IMR-90 (cell line): ENCODE data around the gene MYBPHL. TPM values are rescaled to one million over a fixed set of nuclear protein-coding genes. Genes with fewer than 3 reads are reported as not detected.

Source experiments
- ATAC-seq: fragments of 200-7000 bp; cut with Tn5 transposase; 2 replicates; pipeline ENCODE4 v1.9.1; 2020; ENCODE audit warnings: low read depth, mild to moderate bottlenecking, moderate library complexity
- BruUV-seq: library from RNA; stranded (reverse); fragments of 400-500 nt; replicated peaks from 2 replicates; lab custom pipeline; 2021; lab: Mats Ljungman, UMichigan
- CTCF ChIA-PET: fragments of 300-600 bp; formaldehyde crosslinking; extraction: SDS; loops from one replicate; lab custom pipeline; 2021; ENCODE audit warnings: antibody characterized with exemption; lab: Yijun Ruan, JAX
- POLR2A ChIA-PET: fragments of 300-600 bp; sonication (Branson Sonifier 250); formaldehyde crosslinking; loops from one replicate; lab custom pipeline; 2022; ENCODE audit warnings: antibody characterized with exemption; ENCODE audit not compliant: unreplicated experiment; lab: Charles Lee
- DNase-seq: peaks from one replicate; pipeline ENCODE4 v3.0.0; 2013
- H2AFZ ChIP-seq: replicated peaks from 2 replicates; pipeline ENCODE3; 2013; ENCODE audit warnings: low read length, mild to moderate bottlenecking; ENCODE audit not compliant: poor library complexity
- H2AK5ac ChIP-seq: 2 replicates; pipeline ENCODE4 v1.6.1; 2013; ENCODE audit warnings: low read depth, low read length, inconsistent platforms
- H2AK9ac ChIP-seq: replicated peaks from 2 replicates; pipeline ENCODE3; 2013; ENCODE audit warnings: mild to moderate bottlenecking, low read depth, low read length, moderate library complexity; ENCODE audit not compliant: poor library complexity
- H2BK120ac ChIP-seq: 2 replicates; pipeline ENCODE4 v1.6.1; 2013; ENCODE audit warnings: low read depth, low read length, inconsistent platforms
- H2BK15ac ChIP-seq: 3 replicates; pipeline ENCODE4 v1.6.1; 2013; ENCODE audit warnings: low read depth, low read length, inconsistent platforms
- H2BK20ac ChIP-seq: 2 replicates; pipeline ENCODE4 v1.6.1; 2013; ENCODE audit warnings: low read depth, mild to moderate bottlenecking, inconsistent platforms, low read length, moderate library complexity
- H2BK5ac ChIP-seq: 2 replicates; pipeline ENCODE4 v1.6.1; 2013; ENCODE audit warnings: mild to moderate bottlenecking, low read depth, low read length, inconsistent platforms; ENCODE audit not compliant: poor library complexity, severe bottlenecking
- H3K14ac ChIP-seq: replicated peaks from 2 replicates; pipeline ENCODE4 v1.6.1; 2013; ENCODE audit warnings: low read depth, low read length, inconsistent platforms
- H3K18ac ChIP-seq: 2 replicates; pipeline ENCODE4 v1.6.1; 2013; ENCODE audit warnings: low read depth, low read length, control low read depth
- H3K23ac ChIP-seq: 2 replicates; pipeline ENCODE4 v1.6.1; 2013; ENCODE audit warnings: low read depth, low read length, inconsistent platforms
- H3K27ac ChIP-seq: 2 replicates; pipeline ENCODE4 v1.5.1; 2013; ENCODE audit warnings: mild to moderate bottlenecking, control low read depth, low read length; ENCODE audit not compliant: insufficient read depth
- H3K27me3 ChIP-seq: 2 replicates; pipeline ENCODE4 v1.6.1; 2013; ENCODE audit warnings: low read length; ENCODE audit not compliant: control insufficient read depth, insufficient read depth
- H3K36me3 ChIP-seq: 2 replicates; pipeline ENCODE4 v1.6.1; 2013; ENCODE audit warnings: low read length, mixed read lengths; ENCODE audit not compliant: control insufficient read depth, insufficient read depth
- H3K4ac ChIP-seq: 2 replicates; pipeline ENCODE4 v1.6.1; 2013; ENCODE audit warnings: low read depth, low read length, inconsistent platforms
- H3K4me1 ChIP-seq: 2 replicates; pipeline ENCODE4 v1.6.1; 2013; ENCODE audit warnings: low read length, mixed read lengths; ENCODE audit not compliant: control insufficient read depth, insufficient read depth
- H3K4me2 ChIP-seq: 2 replicates; pipeline ENCODE4 v1.6.1; 2013; ENCODE audit warnings: low read depth, mild to moderate bottlenecking, control low read depth, low read length, moderate library complexity
- H3K4me3 ChIP-seq: 2 replicates; pipeline ENCODE4 v1.5.1; 2013; ENCODE audit warnings: low read depth, mild to moderate bottlenecking, control low read depth, low read length, moderate library complexity; ENCODE audit not compliant: insufficient read depth
- H3K56ac ChIP-seq: 2 replicates; pipeline ENCODE4 v1.6.1; 2013; ENCODE audit warnings: low read length, inconsistent platforms; ENCODE audit not compliant: insufficient read depth; ENCODE audit errors: extremely low read depth
- H3K79me1 ChIP-seq, 2 experiments: 2 replicates each; pipeline ENCODE4 v1.6.1; 2013; ENCODE audit warnings: low read length in 2 of 2, inconsistent platforms in 1 of 2, low read depth in 1 of 2
- H3K9ac ChIP-seq: 2 replicates; pipeline ENCODE4 v1.6.1; 2013; ENCODE audit warnings: low read depth, low read length, control low read depth
- H3K9me1 ChIP-seq: 2 replicates; pipeline ENCODE4 v1.6.1; 2013; ENCODE audit warnings: low read length, inconsistent platforms; ENCODE audit not compliant: insufficient read depth
- H3K9me3 ChIP-seq: 2 replicates; pipeline ENCODE4 v1.6.1; 2013; ENCODE audit warnings: low read length; ENCODE audit not compliant: control insufficient read depth, insufficient read depth
- H4K20me1 ChIP-seq: 2 replicates; pipeline ENCODE4 v1.6.1; 2013; ENCODE audit warnings: low read length, inconsistent platforms; ENCODE audit not compliant: insufficient read depth
- H4K5ac ChIP-seq: 2 replicates; pipeline ENCODE4 v1.6.1; 2013; ENCODE audit warnings: mild to moderate bottlenecking, low read depth, low read length, control low read depth
- H4K8ac ChIP-seq, 2 experiments: 2 replicates each; pipeline ENCODE4 v1.6.1; 2013; ENCODE audit warnings: low read depth in 2 of 2, low read length in 2 of 2, control low read depth in 1 of 2, inconsistent platforms in 1 of 2
- H4K91ac ChIP-seq: 2 replicates; pipeline ENCODE4 v1.6.1; 2013; ENCODE audit warnings: low read depth, low read length, inconsistent platforms; ENCODE audit not compliant: insufficient read depth
- CEBPB ChIP-seq: IDR thresholded peaks from 2 replicates; pipeline ENCODE4 v1.6.1; 2012; ENCODE audit warnings: low read depth, low read length, improper control_type of control experiment
- CTCF ChIP-seq: conservative IDR thresholded peaks from 2 replicates; pipeline ENCODE4 v1.5.1; 2012; ENCODE audit warnings: mild to moderate bottlenecking, low read depth, low read length, improper control_type of control experiment
- ELK1 ChIP-seq: fragments of 150-350 bp; IDR thresholded peaks from 2 replicates; pipeline ENCODE4 v1.6.1; 2016; ENCODE audit warnings: low read depth, mild to moderate bottlenecking, low read length, moderate library complexity, borderline replicate concordance
- MAFK ChIP-seq: IDR thresholded peaks from 2 replicates; pipeline ENCODE4 v1.6.1; 2012; ENCODE audit warnings: low read depth, low read length, improper control_type of control experiment
- RAD21 ChIP-seq: IDR thresholded peaks from 2 replicates; pipeline ENCODE4 v1.6.1; 2012; ENCODE audit warnings: low read length, improper control_type of control experiment
- RFX5 ChIP-seq: IDR thresholded peaks from 2 replicates; pipeline ENCODE4 v1.8.0; 2012; ENCODE audit warnings: low read depth, mild to moderate bottlenecking, low read length, moderate library complexity
- USF2 ChIP-seq: fragments of 150-350 bp; IDR thresholded peaks from 2 replicates; pipeline ENCODE4 v1.6.1; 2017; ENCODE audit warnings: mild to moderate bottlenecking, antibody characterized with exemption, low read length, low read depth
- WGBS, 2 experiments: methylation state at CpG; one replicate each; pipeline versions ENCODE4 v1.1.5 to v1.1.7; 2013; ENCODE audit warnings: missing lambda C conversion rate in 2 of 2; ENCODE audit not compliant: insufficient read length in 1 of 2; ENCODE audit errors: extremely low coverage in 2 of 2; 5-methylcytosine and 5-hydroxymethylcytosine counted together
- dilution Hi-C: fragments of 300-500 bp; cut with HindIII; formaldehyde crosslinking; loops from one replicate; pipeline ENCODE4 v1.14.3; 2018; ENCODE audit warnings: low sequenced_read_pairs; ENCODE audit not compliant: unreplicated experiment
- in situ Hi-C: fragments of 300-500 bp; cut with MboI; formaldehyde crosslinking; loops from 3 replicates; pipeline ENCODE4 v1.14.3; 2019; ENCODE audit warnings: low sequenced_read_pairs, inconsistent platforms, mixed read lengths
- intact Hi-C: fragments of 100-400 bp; cut with micrococcal nuclease; formaldehyde crosslinking; loops from 2 replicates; pipeline ENCODE4 v1.10.0; 2022
- polyA plus RNA-seq, 3 experiments: library from polyadenylated mRNA; depleted of rRNA; stranded (reverse); fragments of >200 nt; gene quantifications; 2 replicates each; pipeline ENCODE4 v1.2.3, GENCODE V29; 2012; ENCODE audit warnings: low replicate concordance in 1 of 3
- total RNA-seq: library from RNA; depleted of rRNA; stranded (reverse); fragments of >200 nt; gene quantifications from 2 replicates; pipeline ENCODE4 v1.2.3, GENCODE V29; 2012

Gene MYBPHL
- total and polyA plus RNA-seq, 2 of the 4 experiments (the other 2 are of a cell fraction): 0.07 TPM; not detected in 1

GRCh38 chr1:109266965-109267364 lies 39.8 kb downstream of the MYBPHL start:
- H4K20me1 ChIP-seq: no peaks in the 10 kb centered on the region
- H3K14ac ChIP-seq: no peak overlapping the region
- intact Hi-C loops: no loop called here
- H3K18ac ChIP-seq: no peak overlapping the region
- ChIA-PET CTCF (no interaction called here), POLR2A (no interaction called here)
- peak; percentile 44 for DNase-seq
- H4K91ac ChIP-seq: no peak overlapping the region; the same call in 1 of the 2 replicates
- no peaks in the 10 kb centered on the region for H3K27me3 ChIP-seq
- H3K4ac ChIP-seq: no peak overlapping the region
- H4K8ac ChIP-seq: no peak overlapping the region
- no peak overlapping the region for H3K9ac ChIP-seq
- H3K4me2 ChIP-seq: no peak overlapping the region
- WGBS, 2 experiments: 66% methylated on average over 8 of the region's 11 CpGs; no CpG with 5 or more reads in 1 of the 2 experiments
- TF ChIP-seq MAFK (no peak), RAD21 (no peak), USF2 (no peak), ELK1 (no peak), CEBPB (peak; percentile 32; the same call in 1 of the 2 replicates), CTCF (no peak), RFX5 (no peak)
- ATAC-seq: peak; percentile 15; the same call in 1 of the 2 replicates
- peaks cover 2% of the 10 kb centered on the region; the same call in 1 of the 2 replicates for H3K9me3 ChIP-seq
- no peaks in the 10 kb centered on the region for H3K79me1 ChIP-seq
- BruUV-seq: no TSS peak
- no peak overlapping the region for H2BK20ac ChIP-seq
- dilution Hi-C loops: no loop called here
- H3K4me3 ChIP-seq: no peak overlapping the region
- H2AK9ac ChIP-seq: peak overlapping the region; percentile 2
- no peak overlapping the region for H2AFZ ChIP-seq
- H3K4me1 ChIP-seq: no peaks in the 10 kb centered on the region
- H3K23ac ChIP-seq: no peak overlapping the region
- H2BK15ac ChIP-seq: no peak overlapping the region
- 0 out of 2 replicates have a peak overlapping the region, but pooled peaks have one; percentile 2 for H2AK5ac ChIP-seq
- no peak overlapping the region for H4K5ac ChIP-seq
- in situ Hi-C loops: loop anchor here (10.0 kb wide), 1 partner anchor 268 kb away; the partner anchor contains the start of gene GPR61
- no peak overlapping the region for H2BK120ac ChIP-seq
- H3K27ac ChIP-seq: no peak overlapping the region
- no peak overlapping the region for H2BK5ac ChIP-seq
- peaks cover 2% of the 10 kb centered on the region; the same call in 1 of the 2 replicates for H3K36me3 ChIP-seq
- no peaks in the 10 kb centered on the region; the same call in 1 of the 2 replicates for H3K9me1 ChIP-seq
- H3K56ac ChIP-seq: no peak overlapping the region
